MM.1S (cell line): ENCODE data around the gene LRRTM1.

ENCODE experiments used
- CTCF ChIP-seq: fragments of 300-600 bp; sonication (generic); IDR thresholded peaks from 2 replicates; pipeline ENCODE4 v1.5.1; 2016; ENCODE audit warnings: antibody characterized with exemption, low read length, mixed read lengths
- EZH2 ChIP-seq: fragments of 300-600 bp; sonication (generic); optimal IDR thresholded peaks from 2 replicates; pipeline ENCODE3; 2017; ENCODE audit warnings: low read depth, mild to moderate bottlenecking, antibody characterized with exemption, low read length, mixed read lengths
- EZH2phosphoT487 ChIP-seq: fragments of 300-600 bp; sonication (generic); IDR thresholded peaks from 2 replicates; pipeline ENCODE4 v1.6.1; 2018; ENCODE audit warnings: antibody characterized with exemption, low read length

GRCh38 chr2:80323610-80324009 is 19.1 kb upstream of the LRRTM1 start:
- no peak for TF ChIP-seq CTCF
- TF ChIP-seq EZH2: no peak
- TF ChIP-seq EZH2phosphoT487: no peak
